ENCODE results near the gene CIAO2A. TPM values are rescaled to one million over a fixed set of nuclear protein-coding genes. Genes with fewer than 3 reads are reported as not detected.

CIAO2A gene
- total RNA-seq, 1 donor from 2014 or later: 53.4 TPM

DNA sequence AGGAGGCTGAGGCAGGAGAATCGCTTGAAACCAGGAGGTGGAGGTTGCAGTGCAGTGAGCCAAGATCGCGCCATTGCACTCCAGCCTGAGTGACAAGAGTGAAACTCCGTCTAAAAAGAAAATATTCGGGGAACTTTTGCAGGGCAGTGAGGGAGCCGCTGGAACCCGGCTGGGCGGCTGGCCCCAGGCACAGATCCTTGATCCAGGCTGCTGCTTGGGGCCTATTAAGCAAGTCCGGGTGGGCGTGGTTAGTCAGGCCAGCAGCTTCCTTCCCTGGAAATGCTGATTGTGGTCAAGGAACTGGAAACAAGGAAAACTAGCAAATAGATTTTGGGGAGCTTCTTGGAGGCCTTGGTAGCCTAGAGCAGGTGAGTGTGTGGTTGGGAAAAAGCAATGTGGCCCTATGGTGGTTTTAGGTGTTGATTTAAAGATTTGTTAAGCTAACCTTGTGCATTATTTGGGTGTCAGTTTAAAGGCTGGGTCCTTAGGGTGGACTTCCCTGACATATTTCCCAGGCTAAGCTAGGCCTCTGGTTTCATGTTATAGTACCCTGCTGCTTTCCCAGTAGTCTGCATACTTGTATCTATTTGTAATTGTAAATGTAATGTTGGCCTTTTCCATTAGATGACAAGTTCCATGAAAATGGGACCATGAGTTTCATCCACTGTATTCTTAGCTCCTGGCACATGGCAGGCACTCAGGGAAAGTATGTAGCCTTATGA is 40.1 kb upstream of the CIAO2A start:
- peaks cover 43% of the 10 kb centered on the region for H3K36me3 Mint-ChIP-seq (ENCODE audit: low read depth, unreplicated experiment)
- Histone ChIP-seq H3K27ac (ENCODE audit: low read depth, low read length) (no peak overlapping the region), H3K4me2 (ENCODE audit: low read length) (no peak overlapping the region), H4K20me1 (ENCODE audit: insufficient read depth, low read length) (peaks cover 19% of the 10 kb centered on the region), H3K4me1 (ENCODE audit: insufficient read depth, low read length) (no peaks in the 10 kb centered on the region), H2AFZ (ENCODE audit: low read depth, low read length) (no peak overlapping the region), H3K9ac (ENCODE audit: low read length) (no peak overlapping the region), H3K4me3 (ENCODE audit: insufficient read depth, low read depth, low read length) (no peak overlapping the region), H3K36me3 (ENCODE audit: insufficient read depth, low read length) (peaks cover 55% of the 10 kb centered on the region), H3K27me3 (ENCODE audit: insufficient read depth, low read length) (no peaks in the 10 kb centered on the region), H3K79me2 (ENCODE audit: insufficient read depth, low read length) (no peaks in the 10 kb centered on the region), H3K9me3 (ENCODE audit: insufficient read depth, low read depth, low read length) (no peaks in the 10 kb centered on the region)
- no peaks in the 10 kb centered on the region for H3K27me3 Mint-ChIP-seq (ENCODE audit: low read depth, unreplicated experiment)
- DNase-seq (ENCODE audit: low read depth) (no peak), FAIRE-seq (no peak)
- no peaks in the 10 kb centered on the region for H3K4me1 Mint-ChIP-seq (ENCODE audit: low read depth, unreplicated experiment)
- no peaks in the 10 kb centered on the region for H3K9me3 Mint-ChIP-seq (ENCODE audit: unreplicated experiment)
- H3K27ac Mint-ChIP-seq (ENCODE audit: unreplicated experiment): no peak overlapping the region
- no peak for TF ChIP-seq EZH2 (IDR thresholded peaks at IDR 0.05; ENCODE audit: insufficient read depth, low read length)
- TF ChIP-seq, protein P1, sequence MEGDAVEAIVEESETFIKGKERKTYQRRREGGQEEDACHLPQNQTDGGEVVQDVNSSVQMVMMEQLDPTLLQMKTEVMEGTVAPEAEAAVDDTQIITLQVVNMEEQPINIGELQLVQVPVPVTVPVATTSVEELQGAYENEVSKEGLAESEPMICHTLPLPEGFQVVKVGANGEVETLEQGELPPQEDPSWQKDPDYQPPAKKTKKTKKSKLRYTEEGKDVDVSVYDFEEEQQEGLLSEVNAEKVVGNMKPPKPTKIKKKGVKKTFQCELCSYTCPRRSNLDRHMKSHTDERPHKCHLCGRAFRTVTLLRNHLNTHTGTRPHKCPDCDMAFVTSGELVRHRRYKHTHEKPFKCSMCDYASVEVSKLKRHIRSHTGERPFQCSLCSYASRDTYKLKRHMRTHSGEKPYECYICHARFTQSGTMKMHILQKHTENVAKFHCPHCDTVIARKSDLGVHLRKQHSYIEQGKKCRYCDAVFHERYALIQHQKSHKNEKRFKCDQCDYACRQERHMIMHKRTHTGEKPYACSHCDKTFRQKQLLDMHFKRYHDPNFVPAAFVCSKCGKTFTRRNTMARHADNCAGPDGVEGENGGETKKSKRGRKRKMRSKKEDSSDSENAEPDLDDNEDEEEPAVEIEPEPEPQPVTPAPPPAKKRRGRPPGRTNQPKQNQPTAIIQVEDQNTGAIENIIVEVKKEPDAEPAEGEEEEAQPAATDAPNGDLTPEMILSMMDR (IDR thresholded peaks at IDR 0.05; ENCODE audit: insufficient read depth, low read depth, low read length): no peak
- no peak overlapping the region for H3K4me3 Mint-ChIP-seq (ENCODE audit: unreplicated experiment)

DNA sequence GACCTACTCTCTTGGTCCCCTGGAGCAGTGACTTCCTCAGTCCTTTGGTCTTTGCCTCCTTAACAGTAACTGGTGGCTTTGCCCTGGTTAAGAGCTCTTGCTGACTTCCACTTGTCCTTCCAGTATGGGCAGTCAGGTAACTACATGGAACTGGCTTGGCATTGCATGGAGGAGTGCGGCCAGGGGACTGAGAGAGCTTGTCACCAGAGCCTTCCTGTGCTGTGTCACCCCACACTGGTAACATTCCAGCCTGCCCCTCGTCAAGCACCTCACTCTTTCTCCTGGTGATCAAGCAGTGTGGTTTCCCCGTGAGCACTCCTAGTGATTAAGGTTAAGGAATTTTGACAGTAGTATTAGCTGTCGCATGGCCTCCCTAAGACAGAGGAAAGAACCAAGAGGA is 38.6 kb upstream of the CIAO2A start:
- no peaks in the 10 kb centered on the region for H3K27me3 ChIP-seq (ENCODE audit: insufficient read depth, low read length)
- peaks cover 19% of the 10 kb centered on the region for H4K20me1 ChIP-seq (ENCODE audit: insufficient read depth, low read length)
- TF ChIP-seq, protein P1 (IDR thresholded peaks at IDR 0.05; ENCODE audit: insufficient read depth, low read depth, low read length): no peak
- no peak for TF ChIP-seq EZH2 (IDR thresholded peaks at IDR 0.05; ENCODE audit: insufficient read depth, low read length)
- peaks cover 48% of the 10 kb centered on the region for H3K36me3 Mint-ChIP-seq (ENCODE audit: low read depth, unreplicated experiment)
- H3K4me2 ChIP-seq (ENCODE audit: low read length): no peak overlapping the region
- no peaks in the 10 kb centered on the region for H3K9me3 Mint-ChIP-seq (ENCODE audit: unreplicated experiment)
- FAIRE-seq: no peak
- no peak for DNase-seq (ENCODE audit: low read depth)
- H3K4me3 Mint-ChIP-seq (ENCODE audit: unreplicated experiment): no peak overlapping the region
- no peak overlapping the region for H3K27ac Mint-ChIP-seq (ENCODE audit: unreplicated experiment)
- H2AFZ ChIP-seq (ENCODE audit: low read depth, low read length): no peak overlapping the region
- no peaks in the 10 kb centered on the region for H3K9me3 ChIP-seq (ENCODE audit: insufficient read depth, low read depth, low read length)
- no peaks in the 10 kb centered on the region for H3K4me1 ChIP-seq (ENCODE audit: insufficient read depth, low read length)
- no peak overlapping the region for H3K4me3 ChIP-seq (ENCODE audit: insufficient read depth, low read depth, low read length)
- H3K79me2 ChIP-seq (ENCODE audit: insufficient read depth, low read length): no peaks in the 10 kb centered on the region
- no peaks in the 10 kb centered on the region for H3K4me1 Mint-ChIP-seq (ENCODE audit: low read depth, unreplicated experiment)
- no peaks in the 10 kb centered on the region for H3K27me3 Mint-ChIP-seq (ENCODE audit: low read depth, unreplicated experiment)
- no peak overlapping the region for H3K9ac ChIP-seq (ENCODE audit: low read length)
- peaks cover 60% of the 10 kb centered on the region for H3K36me3 ChIP-seq (ENCODE audit: insufficient read depth, low read length)
- no peak overlapping the region for H3K27ac ChIP-seq (ENCODE audit: low read depth, low read length)

DNA sequence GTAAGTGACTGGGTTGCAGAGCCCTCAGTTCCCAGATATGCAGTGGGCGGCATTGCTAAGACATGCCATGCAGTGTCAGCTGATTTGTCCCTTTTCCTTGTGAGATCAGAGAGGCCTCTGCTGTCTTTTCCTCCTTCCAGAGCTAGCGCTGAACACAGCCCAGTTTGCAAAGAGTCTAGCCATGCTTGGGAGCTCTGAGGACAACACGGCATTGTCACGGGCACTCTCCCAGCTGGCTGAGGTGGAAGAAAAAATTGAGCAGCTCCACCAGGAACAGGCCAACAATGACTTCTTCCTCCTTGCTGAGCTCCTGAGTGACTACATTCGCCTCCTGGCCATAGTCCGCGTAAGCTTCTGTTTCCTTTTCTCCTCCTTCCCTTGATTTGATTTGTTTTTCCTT is 37.9 kb upstream of the CIAO2A start:
- no peak overlapping the region for H3K4me2 ChIP-seq (ENCODE audit: low read length)
- no peaks in the 10 kb centered on the region for H3K27me3 ChIP-seq (ENCODE audit: insufficient read depth, low read length)
- H3K79me2 ChIP-seq (ENCODE audit: insufficient read depth, low read length): no peaks in the 10 kb centered on the region
- Mint-ChIP-seq H3K4me1 (ENCODE audit: low read depth, unreplicated experiment) (no peaks in the 10 kb centered on the region), H3K4me3 (ENCODE audit: unreplicated experiment) (no peak overlapping the region), H3K27ac (ENCODE audit: unreplicated experiment) (peak overlapping the region; percentile 16), H3K9me3 (ENCODE audit: unreplicated experiment) (no peaks in the 10 kb centered on the region), H3K27me3 (ENCODE audit: low read depth, unreplicated experiment) (no peaks in the 10 kb centered on the region), H3K36me3 (ENCODE audit: low read depth, unreplicated experiment) (peaks cover 45% of the 10 kb centered on the region)
- no peak for TF ChIP-seq EZH2 (IDR thresholded peaks at IDR 0.05; ENCODE audit: insufficient read depth, low read length)
- TF ChIP-seq, protein P1 (IDR thresholded peaks at IDR 0.05; ENCODE audit: insufficient read depth, low read depth, low read length): no peak
- H3K9ac ChIP-seq (ENCODE audit: low read length): no peak overlapping the region
- FAIRE-seq: no peak
- peaks cover 19% of the 10 kb centered on the region for H4K20me1 ChIP-seq (ENCODE audit: insufficient read depth, low read length)
- no peaks in the 10 kb centered on the region for H3K4me1 ChIP-seq (ENCODE audit: insufficient read depth, low read length)
- no peak for DNase-seq (ENCODE audit: low read depth)
- H3K36me3 ChIP-seq (ENCODE audit: insufficient read depth, low read length): peaks cover 61% of the 10 kb centered on the region
- no peak overlapping the region for H2AFZ ChIP-seq (ENCODE audit: low read depth, low read length)
- no peak overlapping the region for H3K27ac ChIP-seq (ENCODE audit: low read depth, low read length)
- H3K4me3 ChIP-seq (ENCODE audit: insufficient read depth, low read depth, low read length): no peak overlapping the region
- no peaks in the 10 kb centered on the region for H3K9me3 ChIP-seq (ENCODE audit: insufficient read depth, low read depth, low read length)
